ENCODE results near the gene ZAR1.

Gene ZAR1

DNA sequence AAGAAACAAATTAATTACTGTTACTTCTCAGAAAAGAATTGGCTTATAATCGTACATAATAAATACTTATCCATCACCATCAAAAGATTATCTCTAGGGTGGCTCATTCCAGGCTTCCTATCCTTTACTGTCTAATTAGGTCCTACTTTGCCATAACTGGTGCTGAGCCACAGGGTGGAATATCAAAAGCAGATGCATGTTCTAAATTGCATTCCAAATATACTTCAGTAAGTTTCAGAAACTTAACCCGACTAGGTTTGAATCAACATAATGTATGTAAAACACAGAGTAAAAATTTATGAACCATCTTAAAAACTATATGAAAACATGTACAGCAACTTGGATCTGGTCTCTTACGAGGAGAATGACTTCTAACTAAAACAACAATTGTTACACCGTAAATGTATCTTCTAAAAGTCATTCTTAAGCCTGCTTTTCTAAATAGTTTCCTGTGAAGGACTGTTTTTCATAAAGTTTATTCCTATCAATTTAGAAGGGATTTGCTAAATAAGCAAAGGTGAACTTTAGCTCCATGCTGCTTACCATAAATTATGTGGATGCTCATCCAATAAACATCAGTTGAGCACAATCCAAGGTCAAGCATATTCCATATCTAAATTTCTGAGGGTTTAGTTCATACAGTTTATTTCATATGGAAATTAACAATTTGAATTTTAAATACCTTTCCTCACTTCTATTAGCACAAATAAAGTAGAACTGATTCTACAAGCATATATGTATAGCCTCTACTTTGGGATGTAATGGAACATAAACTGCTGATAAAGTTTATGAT lies 13.4 kb downstream of the ZAR1 start:
- Histone ChIP-seq H4K8ac (ENCODE audit: low read depth, low read length) (no peak overlapping the region), H2AK5ac (ENCODE audit: low read length) (no peak overlapping the region), H2BK5ac (ENCODE audit: low read length) (no peak overlapping the region), H3K27me3 (ENCODE audit: insufficient read depth, low read length, poor library complexity) (no peaks in the 10 kb centered on the region), H3K36me3 (ENCODE audit: control insufficient read depth, insufficient read depth, low read length) (peaks cover 2% of the 10 kb centered on the region), H2BK120ac (ENCODE audit: low read depth, low read length) (no peak overlapping the region), H3K79me2 (ENCODE audit: control insufficient read depth, insufficient read depth, low read length) (no peaks in the 10 kb centered on the region), H3K27ac (ENCODE audit: low read depth, low read length) (no peak overlapping the region), H3K4me1 (ENCODE audit: control insufficient read depth, low read depth, low read length) (no peaks in the 10 kb centered on the region), H3K4me3 (ENCODE audit: low read length) (no peak overlapping the region), H2BK15ac (replicated peaks; ENCODE audit: low read depth) (no peak overlapping the region), H3K9ac (ENCODE audit: low read length) (no peak overlapping the region), H3K79me1 (ENCODE audit: low read length) (no peaks in the 10 kb centered on the region), H4K5ac (ENCODE audit: low read length) (no peak overlapping the region), H3K23ac (ENCODE audit: low read length) (no peak overlapping the region), H3K4me2 (ENCODE audit: low read length) (no peak overlapping the region), H3K18ac (ENCODE audit: low read length) (no peak overlapping the region), H3K56ac (ENCODE audit: low read length) (no peak overlapping the region), H3K4ac (ENCODE audit: low read depth, low read length) (no peak overlapping the region)
- no peak for DNase-seq
- no CpG with 5 or more reads among the region's 4 CpGs for WGBS (ENCODE audit: extremely low coverage, insufficient coverage, low lambda C conversion rate)

DNA sequence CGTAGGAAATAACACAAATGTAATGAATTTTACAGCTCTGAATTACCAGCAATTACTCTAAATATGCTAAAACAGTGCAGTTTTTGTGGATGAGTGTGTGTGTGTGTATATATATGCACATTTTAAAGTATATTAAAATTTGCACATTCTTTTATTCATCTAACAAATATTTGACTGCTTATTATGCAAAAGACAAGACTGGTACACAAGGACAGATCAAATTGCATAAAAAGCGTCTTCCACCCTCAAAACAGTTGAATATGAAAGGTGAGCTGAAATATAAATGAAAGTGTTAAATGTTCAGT lies 13.9 kb downstream of the ZAR1 start:
- Histone ChIP-seq H3K18ac (ENCODE audit: low read length) (no peak overlapping the region), H3K79me2 (ENCODE audit: control insufficient read depth, insufficient read depth, low read length) (no peaks in the 10 kb centered on the region), H2AK5ac (ENCODE audit: low read length) (no peak overlapping the region), H3K23ac (ENCODE audit: low read length) (no peak overlapping the region), H3K27me3 (ENCODE audit: insufficient read depth, low read length, poor library complexity) (no peaks in the 10 kb centered on the region), H4K8ac (ENCODE audit: low read depth, low read length) (no peak overlapping the region), H3K56ac (ENCODE audit: low read length) (no peak overlapping the region), H3K27ac (ENCODE audit: low read depth, low read length) (no peak overlapping the region), H4K5ac (ENCODE audit: low read length) (no peak overlapping the region), H2BK120ac (ENCODE audit: low read depth, low read length) (no peak overlapping the region), H3K4me1 (ENCODE audit: control insufficient read depth, low read depth, low read length) (no peaks in the 10 kb centered on the region), H3K4me2 (ENCODE audit: low read length) (no peak overlapping the region), H3K4ac (ENCODE audit: low read depth, low read length) (no peak overlapping the region), H3K79me1 (ENCODE audit: low read length) (no peaks in the 10 kb centered on the region), H2BK5ac (ENCODE audit: low read length) (no peak overlapping the region), H3K36me3 (ENCODE audit: control insufficient read depth, insufficient read depth, low read length) (peaks cover 2% of the 10 kb centered on the region), H3K9ac (ENCODE audit: low read length) (no peak overlapping the region), H2BK15ac (replicated peaks; ENCODE audit: low read depth) (no peak overlapping the region), H3K4me3 (ENCODE audit: low read length) (no peak overlapping the region)
- DNase-seq = no peak
- WGBS (ENCODE audit: extremely low coverage, insufficient coverage, low lambda C conversion rate) = no CpG with 5 or more reads among the region's 2 CpGs

DNA sequence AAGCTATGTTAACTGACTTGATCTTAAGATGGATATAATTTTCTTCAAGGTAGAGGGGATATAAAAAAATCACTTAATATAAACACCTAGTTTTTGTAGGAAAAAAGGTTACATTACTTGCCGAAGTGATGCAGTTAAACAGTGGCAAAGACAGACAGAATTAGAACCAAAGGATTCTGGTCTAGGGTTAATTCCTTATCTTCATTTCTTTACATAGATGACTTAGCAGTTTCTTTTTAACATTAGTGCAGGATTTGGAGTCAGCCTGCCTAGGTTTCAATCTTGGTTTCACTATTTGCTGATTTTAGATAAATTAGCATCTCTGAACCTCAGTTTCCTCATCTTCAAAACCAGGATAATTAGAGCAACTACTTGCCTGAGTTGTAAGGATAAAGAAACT lies 14.3 kb downstream of the ZAR1 start:
- Histone ChIP-seq H3K27me3 (ENCODE audit: insufficient read depth, low read length, poor library complexity) (no peaks in the 10 kb centered on the region), H2BK120ac (ENCODE audit: low read depth, low read length) (no peak overlapping the region), H2BK5ac (ENCODE audit: low read length) (no peak overlapping the region), H3K36me3 (ENCODE audit: control insufficient read depth, insufficient read depth, low read length) (peaks cover under 1% of the 10 kb centered on the region), H4K5ac (ENCODE audit: low read length) (no peak overlapping the region), H2BK15ac (replicated peaks; ENCODE audit: low read depth) (no peak overlapping the region), H4K8ac (ENCODE audit: low read depth, low read length) (no peak overlapping the region), H3K4ac (ENCODE audit: low read depth, low read length) (no peak overlapping the region), H3K79me1 (ENCODE audit: low read length) (no peaks in the 10 kb centered on the region), H3K9ac (ENCODE audit: low read length) (no peak overlapping the region), H3K27ac (ENCODE audit: low read depth, low read length) (no peak overlapping the region), H3K79me2 (ENCODE audit: control insufficient read depth, insufficient read depth, low read length) (no peaks in the 10 kb centered on the region), H3K23ac (ENCODE audit: low read length) (no peak overlapping the region), H3K4me2 (ENCODE audit: low read length) (no peak overlapping the region), H2AK5ac (ENCODE audit: low read length) (no peak overlapping the region), H3K18ac (ENCODE audit: low read length) (no peak overlapping the region), H3K4me3 (ENCODE audit: low read length) (no peak overlapping the region), H3K56ac (ENCODE audit: low read length) (no peak overlapping the region), H3K4me1 (ENCODE audit: control insufficient read depth, low read depth, low read length) (no peaks in the 10 kb centered on the region)
- no CpG with 5 or more reads among the region's 1 CpG for WGBS (ENCODE audit: extremely low coverage, insufficient coverage, low lambda C conversion rate)
- DNase-seq = no peak

DNA sequence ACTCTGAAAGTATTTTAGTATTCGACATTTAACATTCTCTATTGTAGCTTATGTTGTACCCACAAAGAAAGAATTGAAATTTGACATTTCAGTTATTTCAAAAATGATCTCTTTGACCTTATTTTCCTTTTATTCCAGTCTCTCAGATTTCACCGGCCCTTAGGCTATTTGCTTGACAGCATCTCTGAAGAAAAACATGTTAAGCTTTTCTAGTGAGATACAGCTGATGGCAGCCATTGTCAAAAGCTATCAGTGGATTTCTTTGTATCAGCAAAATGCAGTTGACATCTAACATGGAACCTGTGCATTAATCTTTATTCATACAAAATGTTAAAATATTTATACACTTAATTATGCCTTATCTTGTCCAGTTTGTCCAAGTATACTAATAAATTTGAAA lies 16.7 kb downstream of the ZAR1 start:
- no peak overlapping the region for H3K27ac ChIP-seq (ENCODE audit: low read depth, low read length)
- no peak overlapping the region for H3K23ac ChIP-seq (ENCODE audit: low read length)
- H3K18ac ChIP-seq (ENCODE audit: low read length) = no peak overlapping the region
- no peak overlapping the region for H4K8ac ChIP-seq (ENCODE audit: low read depth, low read length)
- H2BK120ac ChIP-seq (ENCODE audit: low read depth, low read length) = no peak overlapping the region
- no CpG with 5 or more reads among the region's 2 CpGs for WGBS (ENCODE audit: extremely low coverage, insufficient coverage, low lambda C conversion rate)
- no peak overlapping the region for H3K4me2 ChIP-seq (ENCODE audit: low read length)
- no peaks in the 10 kb centered on the region for H3K4me1 ChIP-seq (ENCODE audit: control insufficient read depth, low read depth, low read length)
- H2BK15ac ChIP-seq (replicated peaks; ENCODE audit: low read depth) = no peak overlapping the region
- H3K4me3 ChIP-seq (ENCODE audit: low read length) = no peak overlapping the region
- H3K4ac ChIP-seq (ENCODE audit: low read depth, low read length) = no peak overlapping the region
- DNase-seq = no peak
- H3K27me3 ChIP-seq (ENCODE audit: insufficient read depth, low read length, poor library complexity) = no peaks in the 10 kb centered on the region
- H3K36me3 ChIP-seq (ENCODE audit: control insufficient read depth, insufficient read depth, low read length) = peaks cover 2% of the 10 kb centered on the region
- H2BK5ac ChIP-seq (ENCODE audit: low read length) = no peak overlapping the region
- no peaks in the 10 kb centered on the region for H3K79me2 ChIP-seq (ENCODE audit: control insufficient read depth, insufficient read depth, low read length)
- H4K5ac ChIP-seq (ENCODE audit: low read length) = no peak overlapping the region
- no peak overlapping the region for H2AK5ac ChIP-seq (ENCODE audit: low read length)
- no peaks in the 10 kb centered on the region for H3K79me1 ChIP-seq (ENCODE audit: low read length)
- no peak overlapping the region for H3K56ac ChIP-seq (ENCODE audit: low read length)
- no peak overlapping the region for H3K9ac ChIP-seq (ENCODE audit: low read length)

DNA sequence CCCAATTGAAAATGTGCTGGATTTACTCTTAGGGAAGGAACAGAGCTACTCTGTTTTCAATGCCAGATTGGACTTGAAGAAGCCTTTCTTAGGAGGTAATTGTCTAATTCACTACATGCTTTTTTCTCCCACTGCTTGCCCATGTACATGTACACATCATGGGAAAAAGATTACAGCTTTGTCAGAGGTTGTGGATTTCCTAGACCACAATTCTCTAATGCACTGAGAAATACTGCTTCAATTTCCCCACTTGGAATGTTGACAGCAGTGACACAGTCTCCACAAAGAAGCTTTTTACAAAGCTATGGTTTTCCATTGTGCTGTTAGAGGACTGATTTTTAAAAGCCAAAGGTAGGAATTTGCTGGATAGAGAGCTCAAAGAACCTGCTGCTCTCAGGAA lies 19.5 kb downstream of the ZAR1 start:
- Histone ChIP-seq H2BK5ac (ENCODE audit: low read length) (no peak overlapping the region), H2AK5ac (ENCODE audit: low read length) (no peak overlapping the region), H3K9ac (ENCODE audit: low read length) (no peak overlapping the region), H4K5ac (ENCODE audit: low read length) (no peak overlapping the region), H3K4me1 (ENCODE audit: control insufficient read depth, low read depth, low read length) (no peaks in the 10 kb centered on the region), H3K27ac (ENCODE audit: low read depth, low read length) (no peak overlapping the region), H3K4me3 (ENCODE audit: low read length) (no peak overlapping the region), H3K79me2 (ENCODE audit: control insufficient read depth, insufficient read depth, low read length) (no peaks in the 10 kb centered on the region), H3K27me3 (ENCODE audit: insufficient read depth, low read length, poor library complexity) (no peaks in the 10 kb centered on the region), H3K56ac (ENCODE audit: low read length) (no peak overlapping the region), H2BK15ac (replicated peaks; ENCODE audit: low read depth) (no peak overlapping the region), H3K18ac (ENCODE audit: low read length) (no peak overlapping the region), H3K4ac (ENCODE audit: low read depth, low read length) (no peak overlapping the region), H3K36me3 (ENCODE audit: control insufficient read depth, insufficient read depth, low read length) (peaks cover 2% of the 10 kb centered on the region), H3K79me1 (ENCODE audit: low read length) (no peaks in the 10 kb centered on the region), H2BK120ac (ENCODE audit: low read depth, low read length) (no peak overlapping the region), H4K8ac (ENCODE audit: low read depth, low read length) (no peak overlapping the region), H3K4me2 (ENCODE audit: low read length) (no peak overlapping the region), H3K23ac (ENCODE audit: low read length) (no peak overlapping the region)
- no peak for DNase-seq

DNA sequence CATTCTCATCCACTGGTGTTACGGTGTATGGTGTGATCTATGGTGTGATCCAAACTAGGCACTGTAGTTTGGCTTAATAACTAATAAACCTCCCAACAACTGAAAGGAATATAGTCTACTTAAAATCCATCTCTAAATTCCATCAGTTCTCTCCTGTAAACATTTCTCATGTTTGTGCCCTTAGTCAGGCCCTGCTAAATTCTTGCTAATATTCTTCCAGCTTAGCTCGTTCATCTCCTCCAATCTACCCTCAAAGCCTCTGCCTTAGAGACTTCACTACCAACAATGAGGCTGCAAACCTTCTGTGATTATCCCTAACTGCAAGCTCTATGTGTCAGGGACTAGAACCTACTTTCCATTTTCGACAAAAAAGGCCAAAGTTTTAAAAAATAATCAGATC lies 28.1 kb downstream of the ZAR1 start:
- Histone ChIP-seq H3K36me3 (ENCODE audit: control insufficient read depth, insufficient read depth, low read length) (peaks cover 3% of the 10 kb centered on the region), H4K8ac (ENCODE audit: low read depth, low read length) (no peak overlapping the region), H3K27me3 (ENCODE audit: insufficient read depth, low read length, poor library complexity) (no peaks in the 10 kb centered on the region), H3K79me2 (ENCODE audit: control insufficient read depth, insufficient read depth, low read length) (no peaks in the 10 kb centered on the region), H3K56ac (ENCODE audit: low read length) (no peak overlapping the region), H3K4me1 (ENCODE audit: control insufficient read depth, low read depth, low read length) (no peaks in the 10 kb centered on the region), H4K5ac (ENCODE audit: low read length) (no peak overlapping the region), H3K18ac (ENCODE audit: low read length) (no peak overlapping the region), H2BK15ac (replicated peaks; ENCODE audit: low read depth) (no peak overlapping the region), H3K4me3 (ENCODE audit: low read length) (no peak overlapping the region), H3K4me2 (ENCODE audit: low read length) (no peak overlapping the region), H3K4ac (ENCODE audit: low read depth, low read length) (no peak overlapping the region), H3K9ac (ENCODE audit: low read length) (no peak overlapping the region), H3K27ac (ENCODE audit: low read depth, low read length) (no peak overlapping the region), H3K23ac (ENCODE audit: low read length) (no peak overlapping the region), H2BK120ac (ENCODE audit: low read depth, low read length) (no peak overlapping the region), H3K79me1 (ENCODE audit: low read length) (no peaks in the 10 kb centered on the region), H2BK5ac (ENCODE audit: low read length) (no peak overlapping the region), H2AK5ac (ENCODE audit: low read length) (no peak overlapping the region)
- no CpG with 5 or more reads among the region's 3 CpGs for WGBS (ENCODE audit: extremely low coverage, insufficient coverage, low lambda C conversion rate)
- DNase-seq = no peak
